ENCODE data around the gene DOC2B.
"Not testable (repeated sequence)": the region's sequence is repeated elsewhere in the genome, so short reads cannot be mapped to it uniquely, and the experiment has no call there.

DOC2B gene

DNA sequence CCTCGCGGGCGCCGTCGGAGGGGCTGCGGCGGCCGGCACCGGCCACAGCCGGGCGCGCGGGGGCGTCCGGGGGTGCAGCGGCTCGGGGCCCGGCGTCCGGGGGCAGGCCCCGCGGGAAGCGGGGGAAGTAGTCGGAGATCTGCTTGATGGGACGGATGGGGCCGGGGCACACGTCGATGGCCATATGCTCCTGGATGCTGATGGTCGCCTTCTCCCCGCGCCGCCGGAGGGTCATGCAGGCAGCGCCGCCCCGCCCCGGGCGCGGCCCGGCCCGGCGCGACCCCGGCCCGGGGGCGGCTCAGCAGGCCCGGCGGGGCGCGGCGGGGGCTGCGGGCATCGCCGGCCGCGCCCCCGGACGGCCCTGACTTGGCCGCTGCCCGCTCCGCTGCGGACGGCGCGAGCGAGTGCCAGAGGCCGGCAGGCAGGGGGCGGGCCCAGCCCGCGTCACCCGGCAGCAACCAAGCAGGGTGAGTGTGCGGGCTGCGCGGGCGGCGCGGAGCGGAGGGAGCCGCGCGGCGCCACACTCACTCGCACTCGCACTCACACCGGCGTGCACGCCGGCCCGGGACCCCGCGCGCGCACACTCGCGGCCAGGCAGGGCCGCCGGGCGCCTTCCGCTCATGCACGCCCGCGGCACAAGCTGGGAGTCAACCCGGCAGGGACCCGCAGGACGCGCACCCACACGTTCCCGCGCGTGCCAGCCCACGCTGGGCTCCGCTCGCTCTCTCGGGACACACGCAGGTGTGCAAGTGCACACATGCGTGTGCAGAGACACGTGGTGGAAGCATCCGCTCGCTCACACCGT, at the start of gene DOC2B:
DOC2B (minus strand) TSS at position 406 of the 805 bp plus-strand sequence; CDS start at position 235, 171 bp downstream.
- no peak for DNase-seq

DNA sequence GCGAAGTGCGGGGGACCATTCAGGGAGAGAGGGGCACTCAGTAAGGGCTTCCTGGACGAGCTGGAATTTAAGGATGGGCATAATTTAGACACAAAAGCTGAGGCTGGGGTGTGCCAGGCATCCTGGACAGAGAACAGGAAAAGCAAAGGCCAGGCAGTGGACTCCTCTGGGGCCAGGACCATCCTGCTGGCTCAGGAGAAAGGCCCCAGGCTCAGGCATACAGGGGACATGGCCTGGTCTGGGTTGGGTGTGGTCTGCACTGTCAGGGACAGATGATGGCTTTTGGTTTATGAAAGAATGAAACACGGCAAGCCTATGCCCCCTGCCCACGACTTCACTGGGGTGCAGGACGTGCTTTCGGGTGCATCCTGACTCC, 48.9 kb upstream of the DOC2B start:
- no peak for DNase-seq

DNA sequence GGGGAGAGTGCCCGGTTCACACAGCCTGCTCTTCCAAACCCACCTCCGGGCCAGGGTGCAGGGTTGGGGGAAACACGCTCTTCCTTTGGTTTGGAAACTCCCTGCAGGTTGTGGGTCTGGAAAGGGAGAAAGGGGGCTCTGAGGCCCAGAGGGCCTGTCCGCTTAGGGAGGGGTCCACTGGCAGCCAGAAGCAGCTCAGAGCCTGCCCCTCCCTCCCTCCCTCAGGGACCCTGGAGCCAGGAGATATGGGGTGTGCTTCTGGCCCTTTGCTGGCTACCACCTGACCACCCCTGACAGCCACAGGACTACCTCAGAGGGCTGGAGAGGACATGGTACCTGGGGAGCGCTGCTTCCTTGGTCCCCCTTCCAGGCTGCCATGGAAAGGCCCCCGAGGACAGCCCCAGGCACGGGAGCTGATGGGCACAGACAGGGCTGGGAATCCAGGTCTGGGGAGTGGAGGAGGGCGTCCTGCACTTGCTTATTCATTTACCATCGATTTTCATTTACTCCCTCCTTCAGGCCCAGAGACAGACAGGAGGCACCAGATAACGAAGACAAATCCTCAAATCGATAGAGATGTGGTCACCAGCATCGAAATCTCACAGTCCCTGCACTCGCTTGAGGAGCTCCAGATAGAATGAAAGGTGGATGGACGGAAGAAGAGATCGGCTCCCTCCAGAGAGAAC, 48.4 kb upstream of the DOC2B start:
- no peak for DNase-seq

DNA sequence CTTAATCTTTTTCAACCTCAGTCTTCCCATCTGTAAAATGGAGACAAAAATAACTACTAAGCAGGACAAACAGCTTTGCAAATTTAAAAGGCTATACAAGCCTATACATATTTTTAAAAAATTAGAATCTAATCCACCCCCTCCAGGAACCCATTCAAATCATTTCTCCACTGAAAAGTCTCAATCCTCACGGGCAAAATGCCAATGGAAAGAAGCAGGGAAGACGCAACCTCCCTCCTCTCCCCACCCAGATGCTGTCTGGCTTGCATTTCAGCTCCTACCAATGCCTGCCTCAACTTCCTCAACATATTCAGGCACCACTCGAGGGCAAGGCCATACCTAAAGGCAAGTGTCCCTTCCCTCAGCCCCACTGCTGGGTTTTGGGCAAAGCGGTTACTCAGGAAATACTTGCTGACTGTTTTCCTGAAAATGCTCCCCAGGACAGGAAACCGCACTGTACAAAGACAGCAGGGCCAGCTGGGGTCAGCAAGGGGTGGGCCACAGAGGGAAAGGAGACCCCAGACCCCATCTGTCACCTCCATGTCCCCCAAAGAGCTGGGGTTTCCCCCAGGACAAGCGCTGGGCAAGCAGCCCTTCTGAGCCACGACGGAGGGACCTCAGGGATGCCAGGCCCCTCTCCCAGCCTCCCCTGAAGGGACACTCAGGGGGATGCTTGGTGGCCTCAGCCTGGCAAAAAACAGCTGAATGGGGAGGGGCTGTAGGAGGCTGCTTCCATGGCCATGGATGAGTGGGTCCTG, 47.7 kb upstream of the DOC2B start:
- no peak for DNase-seq

GRCh38 chr17:227946-228615, 46.6 kb upstream of the DOC2B start:
- DNase-seq: no peak

DNA sequence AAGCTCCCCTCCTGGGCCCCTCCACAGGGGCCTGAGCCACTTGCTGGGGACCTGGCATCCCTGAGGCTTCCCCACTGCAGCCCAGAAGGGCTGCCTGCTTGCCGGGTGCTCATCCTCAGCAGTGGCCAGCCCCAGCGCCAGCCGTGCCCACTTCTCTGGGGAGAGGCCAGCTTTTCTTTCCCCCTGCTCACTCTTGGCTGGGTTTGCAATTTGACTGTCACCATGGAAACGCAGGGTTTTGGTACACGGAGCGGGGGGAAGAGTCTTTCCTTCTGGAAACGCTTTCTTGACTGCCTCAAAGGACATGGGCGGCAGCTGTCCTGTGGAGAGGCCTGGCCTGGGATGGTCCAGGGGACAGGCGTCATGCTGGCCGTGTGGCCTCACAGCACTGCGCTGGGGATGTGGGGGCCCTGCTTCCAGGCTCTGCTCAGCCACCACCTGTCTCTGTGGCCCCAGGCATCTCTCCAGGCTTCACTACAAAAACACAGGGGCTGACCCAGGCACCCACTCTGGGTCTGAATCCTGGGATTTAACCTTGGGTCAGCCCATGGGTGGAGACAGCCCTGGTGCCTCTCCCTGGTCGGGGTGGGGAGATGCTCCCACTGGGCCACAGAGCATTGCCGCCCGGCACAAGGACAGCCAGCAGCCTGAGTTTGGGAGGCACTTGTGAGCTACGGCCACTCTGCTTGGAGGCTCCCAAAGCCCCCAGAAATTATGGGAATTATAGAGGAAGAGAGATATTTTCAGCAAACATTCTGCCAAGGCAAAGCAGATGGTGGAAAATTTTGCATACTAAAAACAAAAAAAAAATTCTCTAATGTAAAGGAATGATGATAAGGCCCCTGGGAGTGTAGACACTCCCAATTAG, 45.9 kb upstream of the DOC2B start:
- DNase-seq: no peak

- DNase-seq: no peak
Observed at GRCh38 chr17:226108-227077, 44.9 kb upstream of the DOC2B start.

- no peak for DNase-seq
Observed at GRCh38 chr17:225551-225950, 44.1 kb upstream of the DOC2B start.

DNA sequence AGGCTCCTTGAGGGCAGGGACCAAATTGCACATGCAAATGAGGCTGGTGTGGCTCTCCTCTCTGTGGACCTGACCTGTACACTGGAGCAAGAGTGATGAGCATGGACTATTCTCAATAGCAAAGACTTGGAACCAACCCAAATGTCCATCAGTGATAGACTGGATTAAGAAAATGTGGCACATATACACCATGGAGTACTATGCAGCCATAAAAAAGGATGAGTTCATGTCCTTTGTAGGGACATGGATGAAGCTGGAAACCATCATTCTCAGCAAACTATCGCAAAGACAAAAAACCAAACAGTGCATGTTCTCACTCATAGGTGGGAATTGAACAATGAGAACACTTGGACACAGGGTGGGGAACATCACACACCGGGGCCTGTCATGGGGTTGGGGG, 43.1 kb upstream of the DOC2B start:
- not testable (repeated sequence) for DNase-seq

GRCh38 chr17:223723-224471, 42.4 kb upstream of the DOC2B start:
- no peak for DNase-seq

- DNase-seq: no peak
Observed at GRCh38 chr17:222172-222571, 40.7 kb upstream of the DOC2B start.

GRCh38 chr17:219696-220095, 38.2 kb upstream of the DOC2B start:
- DNase-seq: no peak

DNA sequence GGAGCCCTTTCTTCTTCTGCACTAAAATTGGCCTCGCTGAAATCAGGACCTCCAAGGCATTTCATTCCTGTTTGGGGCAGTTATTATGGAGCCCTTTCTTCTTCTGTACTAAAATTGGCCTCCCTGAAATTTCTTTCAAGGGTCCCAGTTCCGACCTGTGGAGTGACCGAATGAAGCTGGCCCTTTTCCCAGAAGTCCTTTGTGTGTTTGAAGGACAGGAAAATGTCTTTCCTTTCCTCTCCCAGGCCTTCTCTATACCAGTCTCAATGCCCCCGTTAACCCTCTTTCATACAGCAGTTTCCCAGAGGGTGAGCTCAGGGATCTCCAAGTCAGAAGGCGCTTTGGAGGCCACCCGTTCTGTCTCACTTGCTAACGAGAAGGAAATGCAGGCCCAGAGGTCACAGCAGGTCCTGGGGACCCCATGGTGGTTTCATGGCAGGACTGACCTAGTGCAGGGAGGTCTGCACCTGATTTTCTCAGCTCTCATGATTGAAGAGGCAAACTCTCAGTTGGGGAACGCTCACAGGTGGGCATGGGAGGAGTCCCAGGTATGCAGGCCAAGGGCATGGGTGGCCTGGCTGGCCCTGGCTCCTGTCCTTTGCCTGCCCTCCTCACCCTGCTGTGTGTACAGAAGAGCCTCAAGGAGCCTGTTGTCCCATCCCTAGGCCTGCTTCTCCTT, 37.1 kb upstream of the DOC2B start:
- no peak for DNase-seq

DNA sequence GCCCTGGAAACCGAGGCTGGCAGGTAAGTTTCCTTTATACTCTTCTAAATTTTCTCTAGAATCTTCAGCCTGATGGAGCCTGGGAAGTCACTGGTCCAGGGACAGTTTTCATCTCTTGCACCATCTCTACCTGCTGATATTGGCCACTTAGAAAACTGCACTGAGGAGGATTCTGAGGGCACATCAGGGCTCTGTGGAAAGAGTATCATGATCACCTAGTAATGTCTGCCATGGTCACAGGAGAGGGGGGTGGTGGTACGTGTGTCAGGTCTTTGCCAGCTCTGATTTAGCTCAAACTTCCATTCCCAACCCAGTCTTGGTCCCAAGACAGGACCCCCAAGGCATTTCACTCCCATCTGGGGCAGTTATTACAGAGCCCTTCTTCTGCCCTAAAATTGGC, 35.2 kb upstream of the DOC2B start:
- no peak for DNase-seq

DNA sequence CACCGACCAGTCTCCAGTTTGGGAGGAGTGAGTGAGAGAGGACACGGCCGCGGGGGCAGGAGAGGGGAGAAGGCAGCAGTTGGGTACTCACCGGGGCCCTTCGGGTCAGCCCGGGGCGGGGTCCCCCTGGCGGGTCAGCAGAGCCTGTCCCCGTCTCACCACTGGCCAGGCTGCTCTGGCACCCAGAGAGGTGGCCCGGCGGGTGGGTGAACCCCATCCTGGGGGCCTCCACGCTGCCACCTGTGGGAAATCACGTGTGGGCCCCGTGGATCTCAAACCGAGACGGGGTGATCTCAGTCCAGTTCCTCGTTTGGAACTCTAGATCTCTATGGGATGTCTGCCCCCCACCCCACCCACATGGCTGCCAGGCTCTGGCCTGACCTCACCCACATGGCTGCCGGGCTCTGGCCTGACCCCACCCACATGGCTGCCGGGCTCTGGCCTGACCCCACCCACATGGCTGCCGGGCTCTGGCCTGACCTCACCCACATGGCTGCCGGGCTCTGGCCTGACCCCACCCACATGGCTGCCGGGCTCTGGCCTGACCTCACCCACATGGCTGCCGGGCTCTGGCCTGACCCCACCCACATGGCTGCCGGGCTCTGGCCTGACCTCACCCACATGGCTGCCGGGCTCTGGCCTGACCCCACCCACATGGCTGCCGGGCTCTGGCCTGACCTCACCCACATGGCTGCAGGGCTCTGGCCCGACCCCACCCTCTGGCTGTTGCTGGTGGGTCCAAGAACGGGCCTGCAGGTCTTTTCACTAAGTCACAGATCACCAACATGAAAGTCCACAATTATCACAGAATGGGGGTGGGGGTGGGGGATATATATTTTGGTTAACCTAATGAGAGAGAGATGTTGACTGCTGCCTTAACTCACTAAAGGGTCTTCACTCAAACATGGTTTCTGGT, 34.4 kb upstream of the DOC2B start:
- DNase-seq: not testable (repeated sequence)

- no peak for DNase-seq
Observed at GRCh38 chr17:214881-215331, 33.5 kb upstream of the DOC2B start.

DNA sequence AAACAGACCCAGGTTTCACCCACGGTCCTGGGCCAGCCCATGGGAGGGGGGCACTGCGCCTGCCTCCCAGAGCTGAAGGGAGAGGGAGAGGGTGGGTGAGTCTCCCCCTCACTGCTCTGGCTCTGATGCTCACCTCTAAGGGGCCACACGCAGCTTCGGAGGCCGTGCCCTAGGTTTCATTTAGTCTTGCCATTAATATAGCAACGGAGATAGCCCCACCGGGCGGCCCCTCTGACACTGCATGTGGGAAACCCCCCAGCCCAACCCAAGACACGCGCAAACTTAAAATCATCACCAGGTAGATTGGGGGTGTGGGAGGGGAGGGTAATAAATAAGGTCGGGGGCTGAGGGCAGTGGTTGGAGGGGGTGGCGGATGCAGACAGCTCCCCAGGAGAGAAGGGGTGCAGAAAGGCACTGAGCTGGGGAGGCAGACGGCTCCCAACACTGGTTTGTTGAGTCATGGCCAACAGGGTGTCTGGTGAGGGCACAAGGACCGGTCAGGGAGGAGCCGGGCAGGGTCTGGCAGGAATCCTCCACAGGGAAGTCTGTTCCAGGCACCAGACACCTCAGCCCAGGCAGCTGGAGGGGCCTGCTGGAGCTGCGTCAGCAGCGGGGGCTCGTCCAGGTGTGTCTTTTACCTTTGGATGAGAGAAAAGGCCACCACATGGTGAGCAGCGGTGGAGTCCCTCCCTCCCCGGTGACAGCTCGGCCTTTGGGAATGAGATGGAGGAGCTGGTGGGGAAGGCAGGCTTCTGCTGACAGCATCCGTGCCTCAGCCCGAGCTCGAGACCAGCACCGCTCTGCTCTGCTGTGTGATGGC, 32.0 kb upstream of the DOC2B start:
- no peak for DNase-seq
